HG03025 (cell line): ENCODE results near the gene CCDC124.

Experiments used
- ATAC-seq: cut with Tn5 transposase; IDR thresholded peaks from one replicate; pipeline ENCODE4 v1.9.1; 2021; ENCODE audit warnings: mild to moderate bottlenecking, moderate library complexity; ENCODE audit not compliant: unreplicated experiment, low FRiP score

CCDC124 gene

DNA sequence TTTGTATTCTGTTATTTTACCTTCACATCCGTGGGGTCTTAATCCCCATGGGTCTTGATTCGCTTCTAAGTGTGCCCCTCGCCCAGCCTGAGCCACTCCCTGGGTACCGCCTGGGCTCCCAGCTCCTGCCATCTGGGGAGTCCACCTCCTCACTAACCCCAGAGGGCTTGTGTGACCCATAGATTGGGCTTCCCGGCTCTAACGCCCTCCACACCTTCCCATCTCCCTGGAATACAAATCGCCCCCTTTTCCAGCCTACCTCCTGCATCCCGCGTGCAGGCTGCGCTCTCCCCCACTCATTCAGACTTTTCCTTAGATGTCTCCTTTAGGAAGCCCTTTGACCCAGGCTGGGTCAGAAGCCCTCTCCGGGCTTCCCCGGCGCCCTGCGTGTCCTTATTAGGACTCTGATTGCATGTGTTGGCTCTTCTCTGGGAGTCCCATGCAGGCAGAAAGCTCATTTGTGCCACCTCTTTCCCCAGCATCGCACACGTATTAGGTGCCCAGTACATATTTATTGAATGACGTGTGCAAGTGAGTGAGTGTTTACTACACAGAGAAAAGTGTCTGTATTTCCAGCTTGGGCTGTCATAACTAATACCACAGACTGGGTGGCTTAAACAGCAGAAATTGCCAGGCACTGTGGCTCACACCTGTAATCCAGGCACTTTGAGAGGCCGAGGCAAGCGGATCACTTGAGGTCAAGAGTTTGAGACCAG lies 757 bp downstream of the CCDC124 start:
- ATAC-seq, result no peak

DNA sequence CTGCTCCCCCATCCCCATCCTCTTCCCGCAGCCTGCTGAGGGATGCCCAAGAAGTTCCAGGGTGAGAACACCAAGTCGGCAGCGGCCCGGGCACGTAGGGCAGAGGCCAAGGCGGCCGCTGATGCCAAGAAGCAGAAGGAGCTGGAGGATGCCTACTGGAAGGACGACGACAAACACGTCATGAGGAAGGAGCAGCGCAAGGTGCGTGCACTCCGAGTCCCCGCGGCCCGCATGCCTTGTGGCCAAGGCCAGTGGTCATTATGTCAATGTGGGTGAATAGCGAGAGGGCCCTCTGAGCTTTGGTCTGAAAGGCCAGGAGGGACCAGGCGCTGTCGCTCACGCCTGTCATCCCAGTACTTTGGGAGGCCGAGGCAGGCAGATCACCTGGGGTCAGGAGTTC lies 3.6 kb downstream of the CCDC124 start:
- no peak for ATAC-seq

DNA sequence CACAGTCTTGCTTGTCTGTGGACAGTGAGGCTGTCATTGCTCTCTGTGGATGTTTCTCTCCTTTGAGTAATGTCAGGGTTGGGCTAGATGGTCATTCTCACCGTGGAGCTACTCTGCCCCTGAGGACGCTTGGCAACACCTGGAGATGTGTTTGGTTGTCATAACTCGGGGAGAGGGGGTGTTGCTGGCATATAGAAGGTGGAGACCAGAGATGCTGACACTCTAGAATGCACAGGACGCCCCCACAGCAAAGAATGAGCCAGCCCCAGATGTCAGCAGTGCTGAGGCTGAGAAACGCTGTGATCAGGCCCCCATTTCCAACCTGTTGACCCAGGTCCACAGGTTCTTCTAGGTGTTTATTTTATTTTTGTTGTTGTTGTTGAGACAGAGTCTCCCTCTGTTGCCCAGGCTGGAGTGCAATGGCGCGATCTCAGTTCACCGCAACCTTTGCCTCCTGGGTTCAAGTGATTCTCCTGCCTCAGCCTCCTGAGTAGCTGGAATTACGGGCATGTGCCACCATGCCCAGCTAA lies 4.6 kb downstream of the CCDC124 start:
- ATAC-seq, result no peak

DNA sequence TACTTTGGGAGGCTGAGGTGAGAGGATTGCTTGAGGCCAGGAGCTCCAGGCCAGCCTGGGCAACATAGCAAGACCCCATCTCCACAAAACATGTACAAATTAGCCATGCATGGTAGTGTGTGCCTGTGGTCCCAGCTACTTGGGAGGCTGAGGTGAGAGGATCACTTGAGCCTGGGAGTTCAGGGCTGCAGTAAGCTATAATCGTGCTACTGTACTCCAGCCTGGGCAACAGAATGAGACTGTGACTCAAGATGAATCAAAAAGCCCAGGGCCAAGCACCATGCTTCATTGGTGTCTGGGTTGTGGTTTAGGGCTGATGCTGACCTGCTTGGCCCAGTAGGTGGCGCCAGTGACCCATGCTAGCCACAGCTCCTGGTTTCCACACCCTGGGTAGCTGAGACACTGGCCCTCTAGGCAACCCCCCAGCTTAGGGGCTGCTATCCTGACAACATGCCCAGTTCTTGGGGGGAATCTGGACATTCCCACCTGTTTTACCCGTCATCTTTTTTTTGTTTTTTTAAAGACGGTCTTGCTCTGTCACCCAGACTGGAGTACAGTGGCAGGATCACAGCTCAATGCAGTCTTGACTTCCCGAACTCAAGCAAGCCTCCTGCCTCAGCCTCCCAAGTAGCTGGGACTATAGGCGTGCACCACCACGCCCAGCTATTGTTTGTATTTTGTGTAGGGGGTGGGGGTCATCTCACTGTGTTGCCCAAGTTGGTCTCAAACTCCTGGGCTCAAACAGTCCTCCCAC lies 5.5 kb downstream of the CCDC124 start:
- no peak for ATAC-seq

DNA sequence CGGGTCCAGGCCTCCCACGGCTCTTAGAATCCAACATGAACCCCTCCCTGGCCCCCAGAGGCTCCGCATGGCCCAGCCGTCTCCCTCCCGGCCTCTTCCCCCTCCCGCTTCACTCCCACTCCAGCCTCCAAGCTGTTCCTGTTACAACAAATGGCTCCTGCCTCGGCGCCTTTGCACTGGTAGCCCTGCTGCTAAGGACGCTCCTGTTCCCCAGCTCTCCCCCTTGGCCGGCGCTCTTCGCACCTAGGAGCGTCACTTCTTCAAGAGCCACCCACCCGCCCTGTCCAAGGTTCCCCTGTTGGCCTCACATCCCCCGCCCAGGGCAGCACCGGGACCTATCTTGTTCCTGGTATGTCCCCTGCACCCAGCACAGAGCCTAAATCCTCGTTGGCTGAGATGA lies 9.4 kb downstream of the CCDC124 start:
- no peak for ATAC-seq

DNA sequence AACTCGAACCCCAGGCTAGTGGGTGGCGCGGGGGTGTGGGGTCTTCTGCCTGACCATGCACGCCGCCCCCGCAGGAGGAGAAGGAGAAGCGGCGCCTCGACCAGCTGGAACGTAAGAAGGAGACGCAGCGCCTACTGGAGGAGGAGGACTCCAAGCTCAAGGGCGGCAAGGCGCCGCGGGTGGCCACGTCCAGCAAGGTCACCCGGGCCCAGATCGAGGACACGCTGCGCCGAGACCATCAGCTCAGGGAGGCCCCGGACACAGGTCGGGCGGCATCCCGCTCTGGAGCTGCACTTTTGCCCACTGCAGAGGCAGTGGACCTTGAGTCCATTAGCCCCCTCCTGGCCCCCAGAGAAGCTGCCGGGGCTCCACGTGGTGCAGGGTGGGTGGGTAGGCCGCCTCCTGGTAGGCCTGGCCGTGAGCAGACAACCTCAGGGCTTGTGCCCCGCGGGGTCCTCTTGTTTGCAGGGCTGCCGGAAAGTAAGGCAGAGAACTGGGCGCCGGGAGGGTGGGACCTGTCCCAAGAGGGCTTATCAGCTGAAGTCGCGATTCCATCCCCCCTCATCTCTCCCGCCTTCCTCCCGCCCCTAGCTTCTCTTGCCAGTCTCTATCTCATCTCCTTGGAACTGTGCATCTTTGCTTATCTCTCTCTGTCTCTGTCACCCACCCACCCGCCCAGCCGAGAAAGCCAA lies 9.9 kb downstream of the CCDC124 start:
- no peak for ATAC-seq

DNA sequence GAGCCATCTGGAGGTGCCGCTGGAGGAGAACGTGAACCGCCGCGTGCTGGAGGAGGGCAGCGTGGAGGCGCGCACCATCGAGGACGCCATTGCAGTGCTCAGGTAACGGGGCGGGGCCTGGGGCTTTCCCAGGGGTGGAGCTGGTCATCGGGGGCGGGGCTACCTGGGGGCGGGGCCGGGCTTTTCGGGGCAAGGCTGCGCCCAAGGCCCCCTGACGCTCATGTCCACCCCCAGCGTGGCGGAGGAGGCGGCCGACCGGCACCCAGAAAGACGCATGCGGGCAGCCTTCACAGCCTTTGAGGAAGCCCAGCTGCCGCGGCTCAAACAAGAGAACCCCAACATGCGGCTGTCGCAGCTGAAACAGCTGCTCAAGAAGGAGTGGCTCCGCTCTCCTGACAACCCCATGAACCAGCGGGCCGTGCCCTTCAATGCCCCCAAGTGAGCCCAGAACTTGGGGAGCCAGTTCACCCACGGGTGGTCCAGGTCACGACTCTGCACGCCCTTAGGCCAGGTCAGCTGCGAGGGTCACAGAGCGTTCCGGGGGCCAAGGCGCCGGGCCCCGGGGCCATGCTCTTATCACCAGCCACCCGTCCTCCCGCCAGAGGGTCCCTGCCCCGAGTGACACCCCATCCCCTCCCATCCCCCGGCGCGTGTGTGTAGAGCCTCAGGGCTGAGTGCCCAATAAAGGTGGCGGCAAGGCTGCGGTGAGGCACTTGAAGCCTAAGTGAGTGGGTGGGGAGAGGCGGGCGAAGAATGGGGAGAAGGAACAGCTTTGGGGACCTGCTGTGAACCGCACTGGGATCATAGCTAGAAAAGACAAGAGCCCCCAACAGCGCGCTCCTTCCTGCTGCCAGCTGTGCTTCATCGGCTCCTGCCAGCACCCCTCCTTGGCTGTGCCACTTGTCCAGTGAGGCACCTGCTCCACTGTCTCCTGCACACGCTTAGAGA lies 10.7 kb downstream of the CCDC124 start:
- no peak for ATAC-seq

DNA sequence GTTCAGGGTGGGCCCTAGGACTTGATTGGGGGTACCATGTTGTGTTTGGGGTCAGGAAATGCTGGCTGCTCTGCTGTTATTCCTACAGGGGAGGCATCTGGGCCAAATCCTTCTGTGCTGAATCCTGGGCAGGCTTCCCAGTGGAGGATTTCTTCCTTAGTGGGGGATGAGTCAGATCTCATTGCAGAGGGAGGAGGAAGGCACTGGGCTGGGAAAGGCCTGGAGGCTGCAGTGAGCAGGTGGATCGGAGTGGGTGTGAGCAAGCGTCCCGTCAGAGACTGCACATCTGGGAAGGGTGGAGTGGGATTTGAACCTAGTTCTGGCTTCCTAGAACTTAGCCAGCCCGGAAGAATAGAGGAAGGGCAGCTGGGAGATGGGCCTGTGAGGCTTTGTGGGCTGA lies 11.5 kb downstream of the CCDC124 start:
- ATAC-seq, result no peak

DNA sequence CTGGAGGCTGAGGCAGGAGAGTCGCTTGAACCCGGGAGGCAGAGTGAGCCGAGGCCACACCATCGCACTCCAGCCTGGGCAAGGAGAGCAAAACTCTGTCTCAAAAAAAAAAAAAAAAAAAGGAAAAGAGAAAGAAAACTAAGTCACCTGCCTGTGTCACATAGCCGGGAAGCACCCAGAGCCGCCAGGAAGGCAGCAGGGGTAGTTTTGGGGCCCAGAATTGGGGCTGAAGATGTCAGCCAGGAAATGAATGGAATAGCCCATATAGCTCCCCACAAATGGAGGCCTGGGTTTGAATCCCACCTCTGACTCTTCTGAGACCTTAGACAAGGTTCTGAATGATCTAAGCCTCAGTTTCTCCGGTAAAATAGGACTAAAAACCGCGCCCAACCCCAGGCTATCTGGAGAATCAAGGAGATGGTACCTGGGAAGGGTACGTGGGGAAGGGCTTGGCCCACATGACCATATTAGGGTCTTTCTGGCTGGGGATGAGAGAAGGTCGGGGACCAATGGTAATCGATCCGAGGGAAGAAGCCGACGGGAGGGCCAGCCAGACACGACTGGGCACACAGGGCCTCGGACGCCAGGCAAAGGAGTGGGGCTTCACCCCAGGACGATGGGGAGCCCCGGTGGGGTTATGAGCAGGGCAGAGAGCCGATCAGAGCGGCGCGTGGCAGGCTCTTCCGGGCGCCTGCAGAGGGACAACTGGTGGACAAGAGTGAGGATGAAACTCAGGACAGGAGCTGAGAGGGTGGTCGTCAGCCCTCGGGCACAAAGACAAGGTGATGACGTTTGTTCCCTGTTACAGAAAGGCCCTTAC lies 14.4 kb downstream of the CCDC124 start:
- ATAC-seq, result peak; percentile 26

DNA sequence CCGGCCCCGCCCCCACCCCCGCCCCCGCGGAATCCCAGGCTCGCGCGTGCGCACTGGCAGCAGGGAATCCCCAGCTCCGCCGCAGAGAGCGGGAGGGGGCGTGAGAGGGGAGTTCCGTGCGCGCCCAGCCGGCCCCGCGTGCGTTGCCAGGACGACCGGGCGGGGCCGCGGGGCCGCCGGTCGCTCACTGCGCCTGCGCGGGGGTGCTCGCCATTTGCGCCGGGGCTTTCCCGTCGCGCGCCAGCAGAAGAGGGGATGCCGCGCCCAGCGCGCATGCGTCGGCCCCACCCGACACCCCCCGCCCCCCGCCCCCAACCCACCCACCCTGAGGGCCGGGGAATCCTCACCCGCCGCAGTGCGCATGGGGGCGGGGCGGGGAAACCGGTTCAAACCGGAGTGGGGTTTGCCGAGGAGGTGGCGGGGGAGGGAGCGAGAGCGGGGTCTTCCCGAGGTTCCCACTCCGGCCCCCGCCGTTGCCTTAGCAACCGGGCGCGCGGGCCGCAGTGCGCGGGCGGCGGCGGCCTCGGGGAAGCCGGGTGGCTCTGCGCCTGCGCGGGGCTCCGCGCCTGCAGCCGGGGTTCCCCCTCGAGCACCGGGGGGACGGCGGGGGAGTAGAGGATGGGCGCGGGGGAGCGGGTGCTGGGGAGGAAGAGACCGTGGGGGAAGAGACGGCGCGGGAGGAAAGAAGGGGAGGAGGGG lies 15.1 kb downstream of the CCDC124 start:
- ATAC-seq, result peak; percentile 51

DNA sequence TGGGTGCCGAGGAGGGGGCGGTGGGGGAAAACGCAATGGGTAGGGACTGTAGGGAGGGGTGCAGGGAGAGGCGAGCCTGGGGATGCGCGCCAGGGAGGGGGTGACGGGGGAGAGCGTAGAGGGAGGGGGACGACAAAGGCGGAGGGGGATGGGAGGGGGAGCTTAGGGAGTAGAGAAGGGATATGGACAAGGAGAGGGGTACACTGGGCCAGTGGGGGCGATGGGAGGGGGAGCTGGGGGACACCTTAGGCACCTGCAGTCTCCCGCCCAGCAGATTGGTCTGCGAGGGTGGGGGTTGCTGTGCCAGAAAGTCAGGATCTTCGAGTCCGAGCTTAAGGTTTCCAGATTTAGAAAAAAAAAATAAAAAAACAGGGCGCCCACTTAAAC lies 15.7 kb downstream of the CCDC124 start:
- ATAC-seq, result no peak

DNA sequence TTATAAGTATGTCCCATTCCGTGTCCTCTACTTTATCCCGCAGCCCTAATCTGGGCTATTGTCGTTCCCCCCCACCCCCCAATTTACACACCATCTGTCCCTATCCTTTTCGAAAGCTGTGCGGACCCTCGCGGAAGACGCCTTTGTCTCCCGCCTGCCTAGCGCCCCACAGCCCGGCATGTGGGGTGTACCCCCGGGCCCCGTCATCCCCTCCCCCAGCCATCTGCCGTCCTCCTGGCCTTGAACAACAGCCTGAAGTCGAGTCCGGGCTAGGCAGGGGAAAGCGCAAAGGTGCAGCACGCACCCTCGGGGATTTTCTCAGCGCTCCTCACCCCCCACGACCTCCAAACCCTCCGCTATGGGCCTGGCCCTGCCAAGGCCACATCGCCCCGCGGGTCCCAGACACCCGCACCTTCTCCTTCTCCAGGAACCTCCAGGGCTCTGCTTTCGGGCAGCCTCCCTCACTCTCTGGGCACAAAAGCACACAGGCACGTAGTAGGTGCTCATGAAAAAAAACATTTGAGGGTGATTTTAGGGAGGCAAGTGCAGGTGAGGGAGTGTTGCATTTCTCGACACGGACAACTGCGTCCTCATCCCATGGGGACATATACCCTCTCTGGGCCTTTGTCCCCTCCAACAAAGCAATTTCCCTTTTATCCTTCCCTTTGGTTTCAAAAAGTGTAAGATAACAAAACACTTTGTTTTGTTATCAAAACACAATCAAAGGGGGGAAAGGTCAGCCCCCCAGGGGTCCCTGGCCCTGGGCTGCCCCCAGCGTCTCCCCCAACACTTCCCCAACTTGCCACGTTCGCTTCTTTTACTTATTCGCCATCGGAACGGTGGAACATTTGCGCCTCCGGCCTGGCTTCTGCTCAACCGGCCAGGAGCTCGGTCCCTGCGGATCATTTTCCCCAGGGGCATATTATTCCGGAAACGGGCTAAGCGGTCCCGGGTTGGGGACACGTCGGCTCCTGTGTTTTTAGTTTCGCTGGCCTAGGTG lies 16.4 kb downstream of the CCDC124 start:
- ATAC-seq, result no peak

DNA sequence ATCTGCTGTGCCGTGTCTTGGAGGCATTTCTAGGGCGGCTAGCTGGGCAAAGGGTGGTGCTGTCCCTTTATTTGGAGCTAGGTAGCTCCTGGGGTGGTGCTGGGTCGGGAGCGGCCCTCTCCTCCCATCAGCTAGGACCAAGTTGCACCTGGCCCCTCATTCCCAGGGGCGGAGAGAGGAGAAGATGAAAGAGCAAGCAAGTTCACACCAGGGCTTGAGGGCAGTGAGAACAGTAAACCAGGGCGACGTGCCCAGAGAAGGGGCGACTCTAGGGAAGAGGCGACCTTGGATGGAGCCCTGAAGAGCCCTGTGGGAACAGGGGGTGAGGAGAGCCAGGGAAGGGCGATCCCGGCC lies 17.1 kb downstream of the CCDC124 start:
- ATAC-seq, result no peak

DNA sequence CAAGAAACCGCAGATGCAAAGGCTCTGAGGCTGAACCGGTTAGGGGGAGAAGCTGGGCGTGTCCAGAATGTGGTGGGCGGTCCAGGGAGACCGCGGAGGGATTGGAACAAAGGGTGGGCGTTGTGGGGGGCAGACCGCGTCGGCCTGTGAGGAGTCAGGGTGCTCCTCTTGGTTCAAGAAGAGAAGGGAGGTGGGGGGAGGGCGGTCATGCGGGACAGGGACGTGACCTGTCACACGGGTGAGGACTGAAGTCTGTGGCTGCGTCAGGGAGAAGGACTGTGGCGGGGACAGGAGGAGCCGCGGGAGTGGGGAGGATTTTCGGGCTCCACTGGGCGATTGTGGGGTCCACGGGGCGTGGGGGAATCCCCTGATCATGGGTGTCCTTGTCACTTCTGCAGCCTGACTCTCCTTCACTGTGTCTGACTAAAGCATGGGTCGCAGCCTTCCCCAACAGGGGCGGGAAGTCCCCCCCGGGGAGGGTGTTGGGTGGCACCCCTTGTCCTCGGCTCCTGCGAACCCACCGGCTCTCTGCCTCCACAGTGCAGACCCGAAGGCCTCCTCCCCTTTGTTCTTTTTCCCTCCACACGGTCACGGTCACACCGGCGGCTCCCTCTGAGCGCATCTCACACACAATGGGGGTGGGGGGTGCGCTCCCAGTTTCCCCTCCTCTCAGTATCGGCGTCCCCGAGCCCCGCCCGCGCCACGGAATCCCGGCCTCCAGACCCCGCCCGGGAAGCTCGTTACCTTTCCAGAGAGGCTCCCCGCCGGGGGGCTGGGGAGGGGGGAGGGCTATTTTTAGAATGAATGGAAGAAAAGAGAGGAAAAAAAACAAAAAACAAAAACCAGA lies 17.7 kb downstream of the CCDC124 start:
- ATAC-seq, result no peak

DNA sequence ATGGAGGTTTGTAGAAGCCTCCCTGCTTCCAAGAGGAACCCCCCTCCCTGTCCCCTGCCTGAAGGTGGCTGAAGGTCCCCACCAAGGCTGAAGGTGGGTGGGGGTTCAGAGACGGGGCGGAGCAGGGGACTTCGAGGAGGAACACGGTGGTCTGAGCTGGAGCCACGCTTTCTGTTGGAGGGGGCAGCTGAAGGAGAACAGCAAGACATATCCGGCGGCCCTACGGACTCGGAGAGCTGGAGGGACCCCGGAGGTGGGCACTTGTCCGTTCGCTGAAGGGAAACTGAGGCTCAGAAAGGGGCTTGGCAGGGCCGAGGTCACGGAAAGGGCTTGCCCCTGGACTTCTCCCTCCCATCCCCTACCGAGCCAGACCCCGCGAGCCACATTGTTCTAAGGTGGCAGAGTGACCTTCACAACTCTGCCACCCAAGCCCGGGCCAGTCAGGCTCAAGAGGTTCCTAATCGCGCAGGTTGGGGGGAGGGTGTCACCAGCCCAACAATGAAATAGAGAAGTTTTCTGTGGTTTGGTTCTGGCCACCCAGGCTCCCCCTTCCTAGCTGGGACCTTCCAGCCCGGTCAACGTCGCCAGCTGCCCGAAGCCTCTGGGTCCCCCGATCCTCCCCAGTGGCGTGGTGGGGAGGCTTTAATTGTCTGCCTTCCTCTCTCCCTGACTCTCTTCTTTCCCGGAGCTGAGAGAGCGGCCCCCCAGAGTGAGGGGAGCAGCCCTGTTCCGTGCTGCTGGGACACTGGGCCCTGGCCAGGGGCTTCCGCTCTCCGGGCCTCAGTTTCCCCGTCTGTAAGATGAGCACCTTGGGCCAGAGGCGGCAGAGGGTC lies 18.6 kb downstream of the CCDC124 start:
- ATAC-seq, result no peak
